Kidney epithelial cell (primary cell): Measurements from ENCODE around the gene ADAM12. TPM values are rescaled to one million over a fixed set of nuclear protein-coding genes. Genes with fewer than 3 reads are reported as not detected.
A peak's percentile ranks its signal among the peaks of the same experiment; 100 is the strongest.
"Not testable (repeated sequence)": the region's sequence is repeated elsewhere in the genome, so short reads cannot be mapped to it uniquely, and the experiment has no call there.

Experiments
- DNase-seq: peaks from one replicate; pipeline ENCODE4 v3.0.0-alpha.2; 2010; ENCODE audit warnings: low read depth
- H3K27me3 ChIP-seq: 2 replicates; pipeline ENCODE4 v1.6.0; 2011; ENCODE audit warnings: low read length; ENCODE audit not compliant: control insufficient read depth, insufficient read depth
- H3K36me3 ChIP-seq: 2 replicates; pipeline ENCODE4 v1.5.1; 2011; ENCODE audit warnings: low read length; ENCODE audit not compliant: control insufficient read depth, insufficient read depth
- H3K4me3 ChIP-seq: 2 replicates; pipeline ENCODE4 v1.5.1; 2011; ENCODE audit warnings: low read depth, mild to moderate bottlenecking, control low read depth, low read length
- CTCF ChIP-seq: IDR thresholded peaks from 2 replicates; pipeline ENCODE4 v1.5.1; 2011; ENCODE audit warnings: mild to moderate bottlenecking, moderate library complexity, low read length, control low read depth, inconsistent platforms; ENCODE audit not compliant: insufficient read depth, poor library complexity, severe bottlenecking
- total RNA-seq: library from RNA; depleted of rRNA; stranded (reverse); fragments of >200 nt; gene quantifications from 2 replicates; pipeline ENCODE4 v1.2.3, GENCODE V29; 2015

The ADAM12 gene
- total RNA-seq, 1 donor from 2014 or later, result 21.9 TPM

GRCh38 chr10:126387041-126387921, 996 bp downstream of the ADAM12 start:
- Histone ChIP-seq H3K27me3 (no peaks in the 10 kb centered on the region), H3K4me3 (peak overlapping the region; percentile 56), H3K36me3 (no peaks in the 10 kb centered on the region)
- TF ChIP-seq CTCF, result peak; percentile 86
- DNase-seq, result no peak

- Histone ChIP-seq H3K27me3 (no peaks in the 10 kb centered on the region), H3K36me3 (no peaks in the 10 kb centered on the region), H3K4me3 (no peak overlapping the region)
- TF ChIP-seq CTCF, result no peak
- DNase-seq, result peak; percentile 69
Observed at GRCh38 chr10:126384269-126384873, 3.9 kb downstream of the ADAM12 start.

- Histone ChIP-seq H3K27me3 (no peaks in the 10 kb centered on the region), H3K36me3 (no peaks in the 10 kb centered on the region), H3K4me3 (no peak overlapping the region)
- DNase-seq, result no peak
- no peak for TF ChIP-seq CTCF
Observed at GRCh38 chr10:126380352-126381076, 7.8 kb downstream of the ADAM12 start.

- H3K4me3 ChIP-seq, H3K36me3 ChIP-seq, H3K27me3 ChIP-seq, DNase-seq: not testable (repeated sequence)
Observed at GRCh38 chr10:126379166-126379565, 9.1 kb downstream of the ADAM12 start.

GRCh38 chr10:126376956-126377355, 11.3 kb downstream of the ADAM12 start:
- Histone ChIP-seq H3K4me3 (no peak overlapping the region), H3K27me3 (no peaks in the 10 kb centered on the region), H3K36me3 (no peaks in the 10 kb centered on the region)
- peak; percentile 63 for DNase-seq
- no peak for TF ChIP-seq CTCF

GRCh38 chr10:126375926-126376554, 12.2 kb downstream of the ADAM12 start:
- Histone ChIP-seq H3K4me3 (no peak overlapping the region), H3K27me3 (no peaks in the 10 kb centered on the region), H3K36me3 (no peaks in the 10 kb centered on the region)
- DNase-seq, result no peak
- no peak for TF ChIP-seq CTCF
